Caki2 (cell line): ENCODE data around the gene FBXL4. TPM values are rescaled to one million over a fixed set of nuclear protein-coding genes. Genes with fewer than 3 reads are reported as not detected.
"Not testable (repeated sequence)": the region's sequence is repeated elsewhere in the genome, so short reads cannot be mapped to it uniquely, and the experiment has no call there.

Experiments used
- DNase-seq: peaks from one replicate; pipeline ENCODE4 v3.0.0-alpha.2; 2015; ENCODE audit warnings: low read depth
- in situ Hi-C: cut with HindIII; loops from 2 replicates; pipeline ENCODE4 v1.10.0; 2016; ENCODE audit warnings: low sequenced_read_pairs, low pct_unique_long_range_greater_than_20kb, mixed read lengths
- total RNA-seq: library from RNA; depleted of rRNA; stranded (reverse); fragments of >200 nt; shearing (Covaris generic); gene quantifications from 2 replicates; pipeline ENCODE4 v1.2.3, GENCODE V29; 2014; ENCODE audit warnings: low replicate concordance

FBXL4 gene
- total RNA-seq, 1 experiment from 2014 or later = 21.3 TPM

GRCh38 chr6:98906342-98906741, 41.4 kb downstream of the FBXL4 start:
- DNase-seq, in situ Hi-C loops: not testable (repeated sequence)

GRCh38 chr6:98905759-98906158, 42.0 kb downstream of the FBXL4 start:
- no peak for DNase-seq
- in situ Hi-C loops = no loop called here

GRCh38 chr6:98904096-98904495, 43.6 kb downstream of the FBXL4 start:
- in situ Hi-C loops = no loop called here
- DNase-seq = no peak

- in situ Hi-C loops = no loop called here
- no peak for DNase-seq
Measured at GRCh38 chr6:98900706-98901105, 47.0 kb downstream of the FBXL4 start.

- in situ Hi-C loops = no loop called here
- DNase-seq = peak; percentile 4
Measured at GRCh38 chr6:98894810-98895209, 52.9 kb downstream of the FBXL4 start.

- DNase-seq = no peak
- in situ Hi-C loops = no loop called here
Measured at GRCh38 chr6:98887650-98888049, 60.1 kb downstream of the FBXL4 start.

GRCh38 chr6:98885330-98885729, 62.4 kb downstream of the FBXL4 start:
- in situ Hi-C loops = no loop called here
- no peak for DNase-seq

GRCh38 chr6:98880486-98880885, 67.3 kb downstream of the FBXL4 start:
- in situ Hi-C loops = no loop called here
- DNase-seq = no peak

GRCh38 chr6:98877250-98877649, 70.5 kb downstream of the FBXL4 start:
- no peak for DNase-seq
- in situ Hi-C loops = no loop called here

GRCh38 chr6:98875375-98875774, 72.4 kb downstream of the FBXL4 start:
- in situ Hi-C loops = no loop called here
- no peak for DNase-seq

- in situ Hi-C loops = no loop called here
- no peak for DNase-seq
Measured at GRCh38 chr6:98871821-98872220, 75.9 kb downstream of the FBXL4 start.

- no peak for DNase-seq
- in situ Hi-C loops = no loop called here
Measured at GRCh38 chr6:98871057-98871456, 76.7 kb downstream of the FBXL4 start.

- DNase-seq = no peak
- in situ Hi-C loops = no loop called here
Measured at GRCh38 chr6:98864497-98864896, 83.2 kb downstream of the FBXL4 start.

- in situ Hi-C loops = no loop called here
- no peak for DNase-seq
Measured at GRCh38 chr6:98848539-98849242, 99.1 kb downstream of the FBXL4 start.

- DNase-seq = no peak
- in situ Hi-C loops = no loop called here
Measured at GRCh38 chr6:98847779-98848538, 99.8 kb downstream of the FBXL4 start.

- no peak for DNase-seq
- in situ Hi-C loops = no loop called here
Measured at GRCh38 chr6:98847416-98847778, 100.3 kb downstream of the FBXL4 start.

- no peak for DNase-seq
- in situ Hi-C loops = no loop called here
Measured at GRCh38 chr6:98846021-98846380, 101.7 kb downstream of the FBXL4 start.

GRCh38 chr6:98845211-98846020, 102.3 kb downstream of the FBXL4 start:
- in situ Hi-C loops = no loop called here
- DNase-seq = peak; percentile 77
